Ovary (tissue), 3 donors: ENCODE measurements around the gene GRIN2A.
"Not testable (repeated sequence)": the region's sequence is repeated elsewhere in the genome, so short reads cannot be mapped to it uniquely, and the experiment has no call there.

Source experiments
- CTCF ChIP-seq, 3 donors: fragments of 450-650 bp in 2 of 3; fragments of 200-600 bp in 1 of 3; IDR thresholded peaks; one replicate each; pipeline versions ENCODE4 v1.5.1 to v1.8.0; 2016 to 2022; ENCODE audit warnings: antibody characterized with exemption in 3 of 3, mild to moderate bottlenecking in 1 of 3
- EP300 ChIP-seq: sonication (generic); formaldehyde crosslinking; IDR thresholded peaks from one replicate; pipeline ENCODE4 v1.6.1; 2017; ENCODE audit warnings: antibody characterized with exemption
- POLR2A ChIP-seq: fragments of 450-650 bp; IDR thresholded peaks from one replicate; pipeline ENCODE4 v1.6.1; 2017; ENCODE audit warnings: antibody characterized with exemption, mild to moderate bottlenecking, moderate library complexity
- donor health status: DM: no; HTN: no; CAD: no.

- TF ChIP-seq POLR2A; CTCF (IDR thresholded peaks at IDR 0.05); EP300: not testable (repeated sequence)
These were observed 306.2 kb downstream of the GRIN2A start for GRCh38 chr16:9875981-9876380.
